Type B pancreatic cell (in vitro differentiated cells): Measurements from ENCODE around the gene BMP10. TPM values are rescaled to one million over a fixed set of nuclear protein-coding genes. Genes with fewer than 3 reads are reported as not detected.

ENCODE experiments used
- DNase-seq: peaks from one replicate; pipeline ENCODE4 v3.0.0; 2021; ENCODE audit warnings: mixed read lengths; ENCODE audit not compliant: unreplicated experiment; ENCODE audit errors: extremely low spot score
- H3K27ac Mint-ChIP-seq: 2 replicates; pipeline ENCODE4 v1.8.0; 2021; ENCODE audit warnings: mild to moderate bottlenecking, mixed read lengths
- H3K27me3 Mint-ChIP-seq: 2 replicates; pipeline ENCODE4 v1.8.0; 2021; ENCODE audit warnings: mixed read lengths
- H3K36me3 Mint-ChIP-seq: 2 replicates; pipeline ENCODE4 v1.8.0; 2021; ENCODE audit warnings: mixed read lengths
- H3K4me1 Mint-ChIP-seq: one replicate; pipeline ENCODE4 v1.8.0; 2021; ENCODE audit warnings: mixed read lengths; ENCODE audit not compliant: unreplicated experiment
- H3K4me3 Mint-ChIP-seq: 2 replicates; pipeline ENCODE4 v1.8.0; 2021; ENCODE audit warnings: mild to moderate bottlenecking, mixed read lengths
- H3K9me3 Mint-ChIP-seq: 2 replicates; pipeline ENCODE4 v1.8.0; 2021; ENCODE audit warnings: mixed read lengths
- total RNA-seq: library from RNA; stranded (reverse); gene quantifications from 2 replicates; pipeline ENCODE4 v1.2.1, GENCODE V29; 2021; ENCODE audit warnings: low replicate concordance
- TF ChIP-seq, protein P1 (sequence below): fragments of 200-600 bp; sonication (generic); conservative IDR thresholded peaks from 2 replicates; pipeline ENCODE4 v1.5.0; 2021; ENCODE audit warnings: antibody characterized with exemption, mild to moderate bottlenecking

Gene BMP10
- total RNA-seq, 1 donor from 2014 or later = 0.36 TPM

DNA sequence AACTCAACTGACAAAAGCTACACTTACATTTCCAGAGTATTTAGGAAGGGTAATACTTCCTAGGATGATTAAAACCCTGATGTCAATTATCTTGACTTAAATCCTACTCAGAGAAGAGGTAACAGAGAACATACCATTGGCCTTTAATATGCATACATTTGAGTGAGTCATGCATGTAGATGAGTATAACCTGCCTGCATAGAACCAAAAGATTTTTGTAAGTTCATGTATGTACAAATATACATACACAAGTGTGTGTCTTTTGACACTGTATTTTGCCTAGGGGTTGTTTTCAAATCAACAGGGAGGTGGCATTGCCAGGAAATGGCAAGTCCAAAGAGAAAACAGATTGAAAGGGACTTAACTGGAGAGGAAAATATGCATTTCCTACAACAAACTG is 6.1 kb downstream of the BMP10 start:
- Mint-ChIP-seq H3K27ac (no peak overlapping the region), H3K4me3 (no peak overlapping the region), H3K4me1 (peaks cover 6% of the 10 kb centered on the region), H3K9me3 (no peaks in the 10 kb centered on the region), H3K36me3 (no peaks in the 10 kb centered on the region), H3K27me3 (peaks cover 8% of the 10 kb centered on the region)
- TF ChIP-seq, protein P1, sequence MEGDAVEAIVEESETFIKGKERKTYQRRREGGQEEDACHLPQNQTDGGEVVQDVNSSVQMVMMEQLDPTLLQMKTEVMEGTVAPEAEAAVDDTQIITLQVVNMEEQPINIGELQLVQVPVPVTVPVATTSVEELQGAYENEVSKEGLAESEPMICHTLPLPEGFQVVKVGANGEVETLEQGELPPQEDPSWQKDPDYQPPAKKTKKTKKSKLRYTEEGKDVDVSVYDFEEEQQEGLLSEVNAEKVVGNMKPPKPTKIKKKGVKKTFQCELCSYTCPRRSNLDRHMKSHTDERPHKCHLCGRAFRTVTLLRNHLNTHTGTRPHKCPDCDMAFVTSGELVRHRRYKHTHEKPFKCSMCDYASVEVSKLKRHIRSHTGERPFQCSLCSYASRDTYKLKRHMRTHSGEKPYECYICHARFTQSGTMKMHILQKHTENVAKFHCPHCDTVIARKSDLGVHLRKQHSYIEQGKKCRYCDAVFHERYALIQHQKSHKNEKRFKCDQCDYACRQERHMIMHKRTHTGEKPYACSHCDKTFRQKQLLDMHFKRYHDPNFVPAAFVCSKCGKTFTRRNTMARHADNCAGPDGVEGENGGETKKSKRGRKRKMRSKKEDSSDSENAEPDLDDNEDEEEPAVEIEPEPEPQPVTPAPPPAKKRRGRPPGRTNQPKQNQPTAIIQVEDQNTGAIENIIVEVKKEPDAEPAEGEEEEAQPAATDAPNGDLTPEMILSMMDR = no peak
- DNase-seq = no peak

DNA sequence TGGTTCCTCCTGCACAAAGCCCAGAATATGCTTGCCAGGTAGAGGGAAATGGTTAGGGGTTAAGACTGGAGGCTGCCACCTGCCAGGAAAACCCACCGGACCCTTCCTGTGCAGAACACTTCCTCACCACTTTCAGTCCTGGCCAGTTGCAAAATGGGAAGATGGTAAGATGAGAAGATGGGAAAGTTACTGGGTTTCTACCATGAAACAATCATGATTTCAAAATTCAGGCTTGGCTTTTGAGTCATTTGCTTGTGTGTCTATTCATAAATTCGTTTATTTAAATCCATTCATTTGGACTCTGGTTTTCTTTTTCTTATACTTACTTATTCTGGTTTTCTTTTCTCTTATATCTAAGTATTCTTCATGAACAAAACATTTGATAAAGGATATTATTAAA is 7.2 kb downstream of the BMP10 start:
- Mint-ChIP-seq H3K27me3 (peaks cover 8% of the 10 kb centered on the region), H3K4me1 (peaks cover 17% of the 10 kb centered on the region), H3K4me3 (no peak overlapping the region), H3K36me3 (no peaks in the 10 kb centered on the region), H3K27ac (no peak overlapping the region), H3K9me3 (no peaks in the 10 kb centered on the region)
- DNase-seq = no peak
- TF ChIP-seq, protein P1 = no peak

DNA sequence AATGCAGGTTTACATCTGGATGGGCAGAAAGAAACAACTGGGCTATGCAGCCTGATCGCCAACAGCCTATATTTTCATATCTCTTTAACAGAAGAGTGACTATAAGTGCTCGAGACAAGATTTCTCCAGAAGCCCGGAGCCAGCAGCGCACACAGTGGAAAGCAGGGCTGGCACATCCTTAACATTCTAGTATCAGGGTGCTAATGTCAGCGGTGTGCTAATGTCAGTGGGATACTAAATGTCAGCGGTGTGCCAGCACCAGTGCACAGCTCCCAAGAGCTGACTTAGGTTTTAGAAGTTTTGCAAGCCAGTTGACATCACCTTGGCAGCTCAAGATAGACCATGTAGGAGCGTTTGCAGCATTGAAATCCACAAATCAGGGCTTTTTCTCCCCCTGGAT is 8.3 kb downstream of the BMP10 start:
- Mint-ChIP-seq H3K27ac (no peak overlapping the region), H3K4me3 (no peak overlapping the region), H3K9me3 (no peaks in the 10 kb centered on the region), H3K36me3 (no peaks in the 10 kb centered on the region), H3K4me1 (peaks cover 18% of the 10 kb centered on the region), H3K27me3 (peaks cover 8% of the 10 kb centered on the region)
- no peak for DNase-seq
- TF ChIP-seq, protein P1 = no peak

DNA sequence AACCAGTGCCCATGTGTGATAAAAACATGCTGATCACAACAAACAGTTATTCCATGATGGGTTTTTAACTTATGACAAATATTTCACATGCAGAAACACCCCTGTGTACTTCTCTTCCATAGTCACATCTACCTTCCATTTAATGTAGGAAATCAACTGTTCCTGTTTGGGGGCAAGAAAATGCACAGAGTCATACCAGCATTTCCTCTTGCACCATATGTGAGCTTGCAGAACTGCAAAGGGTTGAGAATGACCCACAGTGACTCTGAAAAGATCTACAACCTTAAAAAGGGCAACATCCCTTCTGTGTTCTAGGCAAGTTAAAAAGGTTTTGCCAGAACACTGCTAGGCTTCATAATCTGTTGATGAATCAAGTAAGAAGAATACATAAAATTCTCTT is 9.9 kb downstream of the BMP10 start:
- peaks cover 15% of the 10 kb centered on the region for H3K27me3 Mint-ChIP-seq

DNA sequence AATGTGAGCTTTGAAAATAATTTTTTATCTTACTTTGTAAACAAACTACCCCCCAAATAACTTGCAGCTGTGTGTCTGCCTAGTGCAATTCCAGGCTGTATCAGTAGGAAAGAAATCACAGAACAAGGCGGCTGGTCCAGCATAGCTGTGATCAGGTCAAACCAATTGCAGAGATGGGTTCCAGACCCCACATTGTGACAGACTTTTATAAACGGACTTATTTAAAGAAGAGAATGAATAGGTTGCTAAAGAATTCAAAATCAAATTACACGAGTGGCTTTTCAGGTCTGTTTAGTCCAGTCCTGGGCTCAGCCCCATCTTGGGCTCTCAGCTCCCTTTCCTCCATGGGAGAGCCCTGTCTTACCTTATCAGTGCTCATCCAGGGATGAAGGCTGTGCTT is 11.1 kb downstream of the BMP10 start:
- Mint-ChIP-seq H3K27ac (no peak overlapping the region), H3K9me3 (peaks cover 3% of the 10 kb centered on the region), H3K4me3 (no peak overlapping the region), H3K36me3 (no peaks in the 10 kb centered on the region), H3K4me1 (peaks cover 18% of the 10 kb centered on the region), H3K27me3 (peaks cover 15% of the 10 kb centered on the region)
- TF ChIP-seq, protein P1 = no peak
- no peak for DNase-seq

More for the DNA sequence above, 9.9 kb downstream of the BMP10 start:
- Mint-ChIP-seq H3K27ac (no peak overlapping the region), H3K4me3 (no peak overlapping the region), H3K9me3 (peaks cover 3% of the 10 kb centered on the region), H3K36me3 (no peaks in the 10 kb centered on the region), H3K4me1 (peaks cover 18% of the 10 kb centered on the region)
- TF ChIP-seq, protein P1 = no peak
- DNase-seq = no peak

DNA sequence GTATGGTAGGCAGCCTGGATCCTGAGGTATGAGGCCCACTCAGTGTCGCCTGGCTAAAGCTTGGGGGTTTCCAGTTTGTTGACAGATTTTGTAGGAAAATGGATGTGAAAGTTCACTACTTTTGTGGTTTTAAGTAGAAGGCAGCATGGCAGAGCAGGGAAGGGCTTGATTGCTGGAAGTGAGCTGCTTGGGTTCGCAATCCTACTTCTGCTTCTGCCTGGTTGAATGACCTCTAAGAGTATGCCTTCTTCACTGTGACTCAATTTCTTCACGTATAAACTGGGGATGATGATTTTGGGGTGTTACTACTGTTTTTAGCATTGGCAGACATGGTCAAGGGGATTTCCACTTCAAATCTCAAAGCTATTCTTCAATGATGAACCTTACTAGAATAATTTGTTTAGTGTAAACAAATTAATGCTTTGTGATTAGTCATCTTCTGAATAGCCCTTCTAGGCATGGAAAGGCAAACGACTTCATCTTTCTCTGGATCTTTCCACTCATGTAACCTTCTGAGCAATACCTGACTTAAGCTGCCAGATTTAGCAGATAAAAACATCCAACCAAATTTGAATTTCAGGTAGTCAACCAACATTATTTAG is 13.2 kb downstream of the BMP10 start:
- H3K36me3 Mint-ChIP-seq = no peaks in the 10 kb centered on the region
- H3K4me1 Mint-ChIP-seq = peaks cover 18% of the 10 kb centered on the region
- peaks cover 3% of the 10 kb centered on the region for H3K9me3 Mint-ChIP-seq
- TF ChIP-seq, protein P1 = no peak
- DNase-seq = no peak
- no peak overlapping the region for H3K27ac Mint-ChIP-seq
- H3K27me3 Mint-ChIP-seq = peaks cover 12% of the 10 kb centered on the region
- no peak overlapping the region for H3K4me3 Mint-ChIP-seq
